HG03064 (cell line): ENCODE measurements around the gene ASS1.

Source experiments
- ATAC-seq: cut with Tn5 transposase; IDR thresholded peaks from one replicate; pipeline ENCODE4 v1.9.1; 2021; ENCODE audit warnings: low read depth; ENCODE audit not compliant: unreplicated experiment

The ASS1 gene

DNA sequence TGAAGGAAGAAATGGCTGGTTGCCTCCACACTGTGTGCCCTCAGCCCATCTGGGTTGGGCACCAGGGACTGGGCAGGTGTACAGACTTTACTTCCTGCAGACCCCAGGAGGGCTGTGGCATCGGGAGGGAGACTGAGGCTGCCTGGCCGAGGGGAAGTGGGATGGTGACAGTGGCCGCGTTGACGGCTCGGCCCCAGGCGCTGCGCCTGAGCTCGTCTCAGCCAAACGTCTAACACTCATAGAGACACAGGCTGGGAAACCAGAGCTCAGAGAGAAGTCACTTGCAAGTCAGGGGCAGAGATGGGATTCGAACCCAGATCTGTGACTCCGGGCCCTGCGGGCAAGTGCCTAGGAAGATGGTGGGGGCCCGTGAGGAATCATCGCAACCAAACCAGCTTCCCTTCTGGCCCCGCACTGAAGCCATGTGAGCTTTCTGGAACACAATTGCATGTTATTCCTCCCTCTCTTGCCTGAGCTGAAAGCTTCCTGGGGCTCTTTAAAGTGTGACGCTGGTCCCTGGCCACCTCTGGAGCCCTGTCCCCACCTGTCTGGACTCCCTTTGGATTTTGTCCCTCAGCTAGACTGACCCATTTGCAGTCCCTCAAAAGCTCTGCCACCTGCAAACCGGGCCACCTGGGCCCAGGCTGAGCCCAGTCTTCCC, 81.6 kb downstream of the ASS1 start:
- no peak for ATAC-seq

DNA sequence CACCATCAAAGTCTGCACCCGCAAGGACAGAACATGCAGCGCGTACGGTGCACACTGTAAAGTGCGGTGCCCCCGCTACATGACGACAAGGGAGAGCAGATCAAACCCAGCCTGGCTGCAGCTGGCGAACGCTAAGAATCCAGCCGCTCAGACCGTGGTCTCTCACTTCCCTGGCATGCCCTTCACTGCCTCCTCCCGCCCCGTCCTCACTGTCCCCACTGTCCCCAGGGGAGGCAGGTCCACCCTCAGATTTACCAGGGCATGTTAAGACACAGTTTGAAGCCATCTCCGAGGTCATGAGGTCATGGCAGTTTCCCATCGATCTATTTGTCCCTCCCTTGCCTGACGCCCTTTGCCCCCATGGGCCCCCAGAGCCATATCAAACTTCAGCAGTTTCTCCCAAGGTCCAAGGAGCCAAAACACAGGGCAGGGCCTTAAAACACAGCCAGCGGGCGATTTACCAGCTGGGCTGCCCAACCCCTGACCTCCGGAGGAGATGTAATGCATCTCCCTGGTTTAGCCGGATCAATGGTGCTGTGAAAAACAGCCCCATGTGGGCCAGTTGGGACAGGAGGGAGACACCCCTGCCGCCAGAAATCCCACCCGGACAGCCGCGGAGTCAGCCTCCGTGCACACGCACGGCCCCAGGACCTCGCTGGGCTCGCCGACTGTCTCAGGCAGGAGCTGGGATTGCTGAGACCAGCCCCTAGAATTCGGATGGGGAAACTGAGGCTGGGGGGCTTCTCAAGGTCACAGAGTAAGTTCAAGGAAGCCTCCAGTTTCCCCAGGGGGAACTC, 82.3 kb downstream of the ASS1 start:
- no peak for ATAC-seq

DNA sequence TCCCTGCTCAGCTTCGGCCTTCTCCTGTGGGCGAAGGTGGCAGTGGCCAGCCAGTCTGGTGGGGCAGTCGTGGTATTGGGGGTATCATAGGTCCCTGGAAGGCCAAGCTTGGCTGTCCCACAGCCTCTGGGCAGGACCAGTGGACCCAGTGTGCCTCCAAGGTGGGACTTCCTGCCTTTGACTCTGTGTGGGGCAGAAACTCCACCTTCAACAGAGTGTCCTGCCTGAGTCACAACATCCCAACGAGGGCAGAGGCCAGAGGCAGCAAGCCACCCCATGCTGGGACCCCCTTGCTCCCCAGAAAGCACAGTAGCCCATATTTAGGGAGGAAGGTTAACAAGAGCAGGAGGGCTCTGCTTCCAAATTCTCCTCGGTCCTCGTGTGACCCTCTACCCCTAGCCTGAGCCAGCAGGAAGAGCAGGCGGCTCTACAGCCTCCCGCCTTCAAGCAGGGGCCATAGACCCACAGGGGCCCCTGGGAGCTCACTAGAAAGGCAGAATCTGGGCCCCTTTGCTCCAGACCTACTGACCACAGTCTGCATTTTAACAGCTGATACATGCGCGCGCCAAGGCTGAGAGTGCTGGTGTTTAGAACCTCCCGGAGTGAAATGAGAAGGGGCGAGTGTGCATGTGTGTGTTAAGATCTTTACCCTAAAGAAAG, 83.0 kb downstream of the ASS1 start:
- ATAC-seq: no peak

DNA sequence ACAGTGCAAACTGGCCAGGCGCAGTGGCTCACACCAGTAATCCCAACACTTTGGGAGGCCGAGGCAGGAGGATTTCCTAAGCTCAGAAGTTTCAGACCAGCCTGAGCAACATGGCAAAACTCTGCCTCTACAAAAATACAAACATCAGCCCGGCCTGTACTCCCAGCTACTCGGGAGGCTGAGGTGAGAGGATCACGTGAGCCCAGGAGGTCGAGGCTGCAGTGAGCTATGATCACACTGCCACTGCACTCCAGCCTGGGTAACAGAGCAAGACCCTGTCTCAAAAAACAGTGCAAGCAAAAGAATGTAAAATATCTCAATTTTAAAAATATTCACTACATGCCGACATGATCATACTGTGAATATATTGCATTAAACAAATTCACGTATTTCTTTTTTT, 83.9 kb downstream of the ASS1 start:
- ATAC-seq: no peak

DNA sequence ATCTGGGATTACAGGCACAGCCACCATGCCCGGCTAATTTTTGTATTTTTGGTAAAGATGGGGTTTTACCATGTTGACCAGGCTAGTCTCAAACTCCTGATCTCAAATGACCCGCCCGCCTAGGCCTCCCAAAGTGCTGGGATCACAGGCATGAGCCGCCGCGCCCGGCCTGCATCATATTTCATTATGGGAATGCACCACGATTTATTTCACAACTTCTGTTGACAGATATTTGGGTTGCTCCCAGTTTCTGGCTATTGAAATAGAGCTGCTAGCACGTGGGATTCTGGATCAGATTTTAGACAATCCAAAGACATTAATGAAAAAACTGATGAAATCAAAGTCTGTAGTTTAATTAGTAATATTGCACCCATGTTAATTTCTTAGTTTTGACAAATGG, 86.2 kb downstream of the ASS1 start:
- ATAC-seq: no peak

DNA sequence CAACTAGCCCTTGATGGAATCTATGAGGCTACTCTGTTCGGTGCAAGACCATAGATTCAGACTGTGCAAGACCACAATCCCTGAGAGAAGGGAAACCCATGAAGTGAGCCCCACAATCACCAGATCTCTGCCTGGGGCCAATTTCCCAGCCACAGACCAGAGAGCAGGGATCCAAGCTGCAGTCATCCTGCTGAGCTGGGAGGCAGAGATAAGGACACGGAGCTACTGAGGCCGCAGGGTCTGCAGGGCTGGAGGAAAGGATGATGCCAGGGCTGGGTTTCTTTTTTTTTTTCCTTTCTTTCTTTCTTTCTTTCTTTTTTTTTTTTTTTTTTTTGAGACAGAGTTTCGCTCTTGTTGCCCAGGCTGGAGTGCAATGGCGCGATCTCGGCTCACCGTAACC, 86.9 kb downstream of the ASS1 start:
- no peak for ATAC-seq

DNA sequence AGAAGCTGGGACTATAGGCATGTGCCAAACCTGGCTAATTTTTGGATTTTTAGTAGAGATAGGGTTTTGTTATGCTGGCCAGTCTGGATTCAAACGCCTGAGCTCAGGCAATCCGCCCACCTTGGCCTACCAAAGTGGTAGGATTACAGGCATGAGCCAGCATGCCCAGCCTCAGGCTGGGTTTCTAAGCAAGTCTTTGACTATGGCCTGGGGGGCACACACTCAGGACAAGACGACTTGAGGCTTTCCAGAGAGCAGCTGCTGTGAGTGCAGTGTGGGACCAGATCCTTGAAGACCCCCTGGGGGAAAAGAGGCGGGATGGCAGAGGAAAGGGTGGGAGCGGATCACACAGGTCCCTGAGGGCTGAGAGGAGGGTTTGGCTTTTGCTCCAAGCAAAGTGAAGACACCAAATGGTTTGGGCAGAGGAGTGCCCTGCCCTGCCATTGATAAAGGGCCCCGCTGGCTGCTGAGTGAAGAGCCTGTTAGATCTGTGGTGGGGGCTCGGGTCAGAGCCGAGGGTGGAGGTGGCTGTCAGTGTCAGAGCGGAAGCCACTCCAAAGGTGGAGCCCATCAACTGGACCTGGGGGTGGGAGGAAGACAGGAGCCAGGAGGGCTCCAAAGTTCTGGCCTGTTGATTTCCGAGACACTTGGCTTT, 87.8 kb downstream of the ASS1 start:
- ATAC-seq: no peak

DNA sequence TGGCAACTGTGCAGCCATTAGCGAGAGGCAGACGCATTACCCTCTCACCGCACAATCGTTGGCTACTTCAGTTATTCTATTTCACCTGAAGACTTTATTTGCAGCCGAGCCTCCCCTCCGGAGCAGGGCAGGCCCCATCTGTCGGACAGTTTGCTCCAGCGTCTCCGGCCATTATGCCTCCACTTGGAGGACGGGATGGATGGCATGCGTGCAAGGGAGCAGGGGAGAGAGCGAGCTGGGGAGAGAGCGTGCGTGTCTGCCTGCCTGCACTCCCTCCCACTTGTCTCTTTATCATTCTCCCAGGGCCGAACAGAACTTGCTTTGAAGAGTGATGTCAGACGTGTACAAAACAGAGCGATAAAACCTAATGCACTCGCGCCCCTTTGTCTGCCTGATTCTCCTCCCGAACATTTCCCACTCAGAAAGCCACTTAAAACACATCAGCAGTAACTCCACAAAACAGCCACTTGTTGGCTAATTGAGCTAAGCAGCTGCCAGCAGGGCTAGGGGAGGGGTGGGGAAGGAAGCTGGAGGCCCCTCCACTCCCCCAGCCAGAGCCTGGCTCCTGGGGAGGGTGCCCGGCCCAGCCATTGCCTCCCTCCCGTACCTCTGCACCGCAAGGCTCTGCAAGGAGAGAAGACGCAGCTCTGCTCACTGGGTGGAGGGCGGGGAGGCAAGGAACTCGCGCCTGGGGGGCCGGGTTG, 91.2 kb downstream of the ASS1 start:
- ATAC-seq: no peak

DNA sequence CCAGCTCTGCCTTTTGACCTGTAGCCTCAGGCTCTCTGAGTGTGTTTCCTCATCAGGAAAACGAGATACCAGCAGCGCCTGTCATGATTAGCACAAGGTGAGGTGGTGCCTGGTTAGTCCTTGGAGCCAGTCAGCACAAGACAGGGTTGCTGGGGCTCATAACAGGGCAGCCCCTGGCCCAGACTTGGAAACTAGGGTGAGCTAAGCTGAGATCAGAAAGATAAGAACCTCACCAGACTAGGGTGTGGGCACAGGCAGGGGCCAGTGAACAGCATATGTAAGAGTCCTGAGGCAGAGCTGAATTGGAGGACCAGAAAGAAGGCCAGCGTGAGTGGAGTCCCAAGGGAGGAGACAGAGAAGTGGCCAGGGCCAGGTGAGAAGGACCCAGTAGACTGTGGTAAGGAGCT, 91.9 kb downstream of the ASS1 start:
- ATAC-seq: no peak

DNA sequence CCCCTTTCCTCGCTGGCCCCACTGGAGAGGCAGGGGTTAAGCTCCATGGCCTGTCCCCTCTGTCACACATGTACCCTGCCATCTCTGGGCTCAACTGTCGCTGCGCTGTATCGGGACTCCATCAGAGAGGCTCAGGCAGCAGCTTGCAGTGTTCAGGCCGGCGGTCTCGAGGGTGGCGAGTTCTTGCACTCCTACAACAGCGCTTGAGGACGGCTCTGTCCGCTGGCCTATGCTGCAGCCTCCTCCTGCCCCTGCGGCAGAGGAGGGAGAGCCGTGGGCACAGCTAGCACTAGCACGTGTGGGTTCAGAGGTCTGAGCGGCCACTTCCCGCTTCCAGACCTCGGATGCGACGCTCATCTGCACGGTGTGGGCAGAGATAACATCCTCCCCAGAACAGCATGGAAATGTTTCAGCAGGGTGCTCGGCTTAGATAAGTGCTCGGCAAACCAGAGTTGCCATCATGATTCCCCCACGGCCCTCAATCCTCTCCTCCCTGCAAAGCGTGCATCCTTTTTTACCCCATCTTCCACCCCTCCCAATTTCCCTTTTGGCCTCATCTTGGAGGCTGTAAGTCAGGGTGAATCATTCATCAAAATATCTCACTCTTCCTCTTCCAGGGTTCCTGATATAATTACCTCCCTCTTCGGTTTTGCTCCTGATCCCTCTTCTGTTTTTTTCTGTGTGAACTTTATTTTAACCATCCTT, 92.7 kb downstream of the ASS1 start:
- no peak for ATAC-seq

DNA sequence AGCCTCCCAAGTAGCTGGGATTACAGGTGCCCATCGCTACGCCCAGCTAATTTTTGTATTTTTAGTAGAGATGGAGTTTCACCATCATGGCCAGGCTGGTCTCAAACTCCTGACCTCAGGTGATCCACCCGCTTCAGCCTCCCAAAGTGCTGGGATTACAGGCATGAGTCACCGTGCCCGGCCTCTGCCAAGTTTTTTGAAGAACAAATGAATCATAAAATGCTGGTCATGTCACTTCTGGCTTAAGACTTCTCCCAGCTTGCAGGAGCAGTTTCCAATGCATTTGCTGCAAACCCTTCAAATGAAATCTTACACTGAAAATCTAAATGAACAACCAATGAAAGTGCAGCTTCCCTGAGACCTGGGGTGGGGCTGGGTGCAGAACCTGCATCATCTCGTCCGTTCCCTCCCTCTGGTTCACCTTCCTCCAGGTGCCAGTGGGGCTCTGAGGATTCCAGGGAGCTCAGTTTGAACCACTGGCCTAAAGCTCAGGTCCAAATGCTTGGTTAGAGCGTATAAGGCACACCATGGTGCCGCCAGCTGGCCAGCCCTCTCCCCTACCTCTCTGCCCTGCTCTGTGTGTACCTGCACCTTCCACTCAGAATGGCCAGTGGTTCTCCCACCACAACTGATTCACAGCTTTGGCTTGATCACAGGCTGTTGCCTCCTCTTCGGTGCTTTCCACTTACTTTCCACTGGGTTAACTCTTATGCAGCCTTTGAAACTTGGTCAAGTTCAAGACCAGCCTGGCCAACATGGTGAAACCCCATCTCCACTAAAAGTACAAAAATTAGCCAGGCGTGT, 94.9 kb downstream of the ASS1 start:
- ATAC-seq: no peak

DNA sequence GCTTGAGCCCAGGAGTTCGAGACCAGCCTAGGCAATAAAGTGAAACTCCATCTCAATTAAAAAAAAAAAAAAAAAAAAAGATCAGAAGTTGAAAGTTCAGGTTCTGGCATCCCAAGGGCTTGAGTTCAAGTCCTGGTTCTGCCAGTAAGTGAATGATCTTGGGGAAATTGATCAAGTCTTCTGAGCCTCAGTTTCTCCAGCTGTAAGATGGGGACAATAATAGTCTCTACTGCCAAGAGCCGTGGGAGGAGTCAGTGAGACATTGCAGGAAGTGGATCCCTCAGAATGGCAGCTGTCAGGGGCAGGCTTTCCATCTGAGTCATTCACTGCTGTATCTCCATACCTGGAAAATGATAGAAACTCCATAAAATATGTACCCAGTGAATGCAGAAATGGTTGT, 96.8 kb downstream of the ASS1 start:
- ATAC-seq: no peak

DNA sequence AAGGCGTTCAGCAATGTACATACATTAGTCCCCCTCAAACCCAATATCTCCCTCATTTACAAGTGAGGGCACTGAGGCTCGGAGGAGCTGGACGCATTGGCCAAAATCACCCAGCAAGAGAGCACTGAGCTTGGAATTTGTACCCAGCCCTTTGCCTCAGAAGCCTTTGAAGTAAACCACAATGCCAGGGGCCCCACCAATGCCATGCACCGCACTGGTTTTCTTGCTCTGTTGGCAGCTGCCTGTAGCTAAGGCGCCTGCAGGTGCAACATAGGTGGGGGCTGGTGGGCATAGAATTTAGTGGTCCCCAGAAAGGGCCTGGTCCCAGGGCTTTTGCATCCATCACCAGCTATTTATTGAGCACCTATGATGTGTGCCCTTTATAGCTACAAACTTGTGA, 97.3 kb downstream of the ASS1 start:
- ATAC-seq: no peak

DNA sequence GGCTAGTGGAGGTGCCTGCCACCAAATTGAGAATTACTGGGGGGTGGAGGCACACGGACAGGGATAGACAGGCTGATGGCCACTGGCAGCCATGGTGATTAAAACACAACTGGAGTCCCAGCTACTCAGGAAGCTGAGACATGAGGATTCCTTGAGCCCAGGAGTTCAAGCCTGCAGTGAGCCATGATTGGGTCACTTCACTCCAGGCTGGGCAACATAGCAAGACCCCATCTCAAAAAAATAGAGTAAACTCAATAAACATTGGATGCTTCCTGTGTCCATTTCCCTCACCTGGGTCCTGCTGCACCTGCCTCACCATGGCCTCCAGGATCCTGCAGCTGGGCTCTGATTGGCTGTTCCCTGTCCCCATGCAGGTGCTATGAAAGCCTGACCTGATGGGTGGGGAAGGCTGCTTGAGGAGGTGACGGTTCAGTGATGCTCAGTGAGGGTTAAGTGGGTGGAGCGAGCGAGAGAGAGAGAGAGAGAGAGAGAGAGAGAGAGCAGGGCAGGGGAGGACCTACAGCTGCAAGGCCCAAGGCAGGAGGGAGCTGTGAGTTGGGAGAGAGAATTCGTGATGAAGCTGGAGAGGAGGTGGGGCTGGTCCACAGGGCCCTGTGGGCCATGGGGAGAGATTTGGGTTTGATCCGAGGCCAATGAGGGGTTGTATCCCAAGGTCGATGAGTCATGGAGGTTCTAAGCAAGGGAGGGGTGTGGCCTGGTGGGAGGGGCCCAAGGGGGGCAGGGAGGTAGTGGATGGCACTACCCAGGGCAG, 97.9 kb downstream of the ASS1 start:
- no peak for ATAC-seq

DNA sequence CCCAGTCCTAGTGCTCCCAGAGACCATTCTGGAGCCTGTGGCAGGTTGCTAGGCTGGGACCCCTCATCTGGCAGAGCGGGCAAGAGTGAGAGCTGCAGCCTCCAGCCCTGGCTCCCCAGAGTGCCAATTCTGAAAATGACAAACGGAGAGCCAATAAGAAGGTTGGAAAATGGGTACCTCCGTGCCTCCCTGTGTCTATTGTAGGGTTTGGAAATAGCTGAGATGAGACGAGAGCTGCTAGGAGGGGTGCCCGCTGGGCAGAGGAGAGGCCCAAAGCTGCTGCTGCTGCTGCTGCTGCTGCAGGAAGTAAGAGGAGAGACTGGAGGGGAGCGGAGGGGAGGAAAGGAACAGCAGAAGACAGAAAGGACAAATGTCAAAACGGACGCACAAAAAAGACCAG, 98.6 kb downstream of the ASS1 start:
- no peak for ATAC-seq

DNA sequence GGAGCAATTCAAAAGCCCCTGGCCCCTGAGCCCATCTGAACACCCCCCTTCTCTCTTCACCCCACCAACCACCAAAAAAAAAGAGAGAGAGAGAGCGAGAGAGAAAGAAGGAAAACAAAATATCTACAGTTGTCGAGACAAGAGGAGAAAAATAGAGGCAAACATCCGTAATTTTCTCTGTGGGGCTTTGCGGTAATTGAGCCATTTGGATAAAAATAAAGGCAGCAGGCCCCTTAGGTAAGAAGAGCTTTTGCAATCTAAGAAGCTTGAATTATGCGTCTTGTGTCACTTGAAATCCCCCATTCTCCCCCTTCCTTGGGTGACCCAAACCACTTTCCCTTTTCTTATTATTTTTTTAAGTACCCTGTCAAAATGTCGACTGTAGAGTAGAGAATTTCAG, 99.1 kb downstream of the ASS1 start:
- no peak for ATAC-seq

DNA sequence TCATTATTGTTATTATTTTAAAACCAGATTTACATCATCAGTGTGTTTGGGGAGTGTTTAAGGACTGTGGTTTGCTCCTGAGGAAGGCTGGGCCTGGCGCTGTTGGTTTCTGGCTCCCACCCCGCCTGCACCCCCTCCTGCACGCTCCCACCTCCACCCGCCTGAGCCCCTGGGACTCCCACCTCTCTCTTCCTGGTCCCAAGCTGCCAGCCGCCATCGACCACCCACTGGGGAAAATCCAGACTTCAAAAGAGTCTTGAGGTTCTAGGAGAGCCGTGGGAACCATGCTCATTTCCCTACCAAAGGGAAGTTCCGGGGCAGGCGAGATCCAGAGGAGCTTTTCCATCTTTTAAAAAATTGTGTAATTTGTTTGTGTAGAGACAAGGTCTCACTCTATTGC, 99.6 kb downstream of the ASS1 start:
- no peak for ATAC-seq

DNA sequence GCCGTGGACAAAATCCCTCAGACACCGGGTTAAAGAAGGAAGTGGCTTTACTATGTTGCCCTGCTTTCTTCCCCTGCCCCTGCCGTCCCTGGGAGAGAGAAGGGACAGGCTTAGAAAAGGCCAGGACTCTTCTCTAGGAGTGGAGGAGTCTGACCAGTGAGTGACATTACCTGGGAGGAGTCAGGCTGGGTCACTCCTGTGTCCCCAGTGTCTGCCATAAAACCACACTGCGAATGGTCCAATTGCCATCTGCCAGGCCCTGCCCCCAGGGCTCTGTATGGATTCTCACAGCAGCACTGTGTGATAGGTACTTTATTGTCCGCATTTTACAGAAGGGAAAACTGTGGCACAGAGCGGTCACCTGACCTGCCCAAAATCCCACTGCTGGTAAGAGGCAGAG, 103.3 kb downstream of the ASS1 start:
- ATAC-seq: no peak
